ENCODE results near the gene FUBP3.

FUBP3 gene

GRCh38 chr9:130669965-130670364 is 90.6 kb downstream of the FUBP3 start:
- H3K79me2 ChIP-seq (ENCODE audit: low read length), result no peaks in the 10 kb centered on the region
- no peaks in the 10 kb centered on the region for H4K20me1 ChIP-seq (ENCODE audit: insufficient read depth, low read length)
- H3K9me3 ChIP-seq (ENCODE audit: insufficient read depth, low read length), result no peaks in the 10 kb centered on the region
- no peak overlapping the region for H2AFZ ChIP-seq (ENCODE audit: low read depth, low read length)
- no peaks in the 10 kb centered on the region for H3K27me3 ChIP-seq (ENCODE audit: low read depth, low read length)
- H3K4me3 ChIP-seq (ENCODE audit: low read length), result no peak overlapping the region
- no peak for TF ChIP-seq CTCF (IDR thresholded peaks at IDR 0.05; ENCODE audit: low read depth, low read length)
- TF ChIP-seq EZH2phosphoT487 (IDR thresholded peaks at IDR 0.05; ENCODE audit: low read depth), result no peak
- H3K4me1 ChIP-seq (ENCODE audit: low read length), result no peaks in the 10 kb centered on the region
- H3K4me2 ChIP-seq (ENCODE audit: low read length), result no peak overlapping the region
- no peak overlapping the region for H3K27ac ChIP-seq (ENCODE audit: low read length)
- no peak overlapping the region for H3K9ac ChIP-seq (ENCODE audit: low read length)
- H3K36me3 ChIP-seq (replicated peaks; ENCODE audit: low read depth, low read length), result no peaks in the 10 kb centered on the region

- Histone ChIP-seq H3K27ac (ENCODE audit: low read length) (no peak overlapping the region), H3K9me3 (ENCODE audit: insufficient read depth, low read length) (no peaks in the 10 kb centered on the region), H2AFZ (ENCODE audit: low read depth, low read length) (no peak overlapping the region), H3K36me3 (replicated peaks; ENCODE audit: low read depth, low read length) (no peaks in the 10 kb centered on the region), H3K4me3 (ENCODE audit: low read length) (no peak overlapping the region), H3K4me2 (ENCODE audit: low read length) (no peak overlapping the region), H3K27me3 (ENCODE audit: low read depth, low read length) (no peaks in the 10 kb centered on the region), H3K4me1 (ENCODE audit: low read length) (no peaks in the 10 kb centered on the region), H3K79me2 (ENCODE audit: low read length) (no peaks in the 10 kb centered on the region), H3K9ac (ENCODE audit: low read length) (no peak overlapping the region), H4K20me1 (ENCODE audit: insufficient read depth, low read length) (no peaks in the 10 kb centered on the region)
- no peak for TF ChIP-seq EZH2phosphoT487 (IDR thresholded peaks at IDR 0.05; ENCODE audit: low read depth)
- no peak for TF ChIP-seq CTCF (IDR thresholded peaks at IDR 0.05; ENCODE audit: low read depth, low read length)
Observed at GRCh38 chr9:130670644-130671043, 91.3 kb downstream of the FUBP3 start.

GRCh38 chr9:130672466-130672865 is 93.1 kb downstream of the FUBP3 start:
- Histone ChIP-seq H3K27ac (ENCODE audit: low read length) (no peak overlapping the region), H2AFZ (ENCODE audit: low read depth, low read length) (no peak overlapping the region), H3K4me2 (ENCODE audit: low read length) (no peak overlapping the region), H3K9ac (ENCODE audit: low read length) (no peak overlapping the region), H3K4me3 (ENCODE audit: low read length) (no peak overlapping the region), H3K9me3 (ENCODE audit: insufficient read depth, low read length) (no peaks in the 10 kb centered on the region), H3K4me1 (ENCODE audit: low read length) (no peaks in the 10 kb centered on the region), H4K20me1 (ENCODE audit: insufficient read depth, low read length) (no peaks in the 10 kb centered on the region), H3K79me2 (ENCODE audit: low read length) (no peaks in the 10 kb centered on the region), H3K27me3 (ENCODE audit: low read depth, low read length) (no peaks in the 10 kb centered on the region), H3K36me3 (replicated peaks; ENCODE audit: low read depth, low read length) (no peaks in the 10 kb centered on the region)
- TF ChIP-seq EZH2phosphoT487 (IDR thresholded peaks at IDR 0.05; ENCODE audit: low read depth) (no peak), CTCF (IDR thresholded peaks at IDR 0.05; ENCODE audit: low read depth, low read length) (no peak)

- Histone ChIP-seq H4K20me1 (ENCODE audit: insufficient read depth, low read length) (no peaks in the 10 kb centered on the region), H3K4me2 (ENCODE audit: low read length) (no peak overlapping the region), H3K79me2 (ENCODE audit: low read length) (no peaks in the 10 kb centered on the region), H3K4me3 (ENCODE audit: low read length) (no peak overlapping the region), H3K9ac (ENCODE audit: low read length) (no peak overlapping the region), H3K9me3 (ENCODE audit: insufficient read depth, low read length) (no peaks in the 10 kb centered on the region), H3K27me3 (ENCODE audit: low read depth, low read length) (no peaks in the 10 kb centered on the region), H3K27ac (ENCODE audit: low read length) (no peak overlapping the region), H2AFZ (ENCODE audit: low read depth, low read length) (no peak overlapping the region), H3K36me3 (replicated peaks; ENCODE audit: low read depth, low read length) (no peaks in the 10 kb centered on the region), H3K4me1 (ENCODE audit: low read length) (no peaks in the 10 kb centered on the region)
- TF ChIP-seq CTCF (IDR thresholded peaks at IDR 0.05; ENCODE audit: low read depth, low read length) (no peak), EZH2phosphoT487 (IDR thresholded peaks at IDR 0.05; ENCODE audit: low read depth) (no peak)
Observed at GRCh38 chr9:130672933-130673615, 93.7 kb downstream of the FUBP3 start.
